Epithelial cell of esophagus (primary cell): ENCODE measurements around the gene UPP1.
A peak's percentile ranks its signal among the peaks of the same experiment; 100 is the strongest.

Experiments used
- DNase-seq: peaks from one replicate; pipeline ENCODE4 v3.0.0; 2010; ENCODE audit warnings: low read depth
- H3K4me3 ChIP-seq: 2 replicates; pipeline ENCODE4 v1.5.1; 2011; ENCODE audit warnings: mild to moderate bottlenecking, low read length, control low read depth
- CTCF ChIP-seq: IDR thresholded peaks from 2 replicates; pipeline ENCODE4 v1.5.1; 2011; ENCODE audit warnings: low read depth, mild to moderate bottlenecking, low read length, control low read depth, inconsistent platforms; ENCODE audit not compliant: insufficient read depth; ENCODE audit errors: missing control alignments

Gene UPP1

GRCh38 chr7:48046458-48046857, 42.6 kb upstream of the UPP1 start:
- no peak for DNase-seq
- no peak overlapping the region for H3K4me3 ChIP-seq
- no peak for TF ChIP-seq CTCF

- DNase-seq: peak; percentile 75
- no peak overlapping the region for H3K4me3 ChIP-seq
- no peak for TF ChIP-seq CTCF
Observed at GRCh38 chr7:48048113-48048512, 41.0 kb upstream of the UPP1 start.

- TF ChIP-seq CTCF: no peak
- no peak for DNase-seq
- no peak overlapping the region for H3K4me3 ChIP-seq
Observed at GRCh38 chr7:48049850-48050249, 39.2 kb upstream of the UPP1 start.

- no peak for TF ChIP-seq CTCF
- peak; percentile 61 for DNase-seq
- H3K4me3 ChIP-seq: no peak overlapping the region
Observed at GRCh38 chr7:48052748-48053147, 36.3 kb upstream of the UPP1 start.

- no peak for TF ChIP-seq CTCF
- DNase-seq: peak; percentile 77
- no peak overlapping the region for H3K4me3 ChIP-seq
Observed at GRCh38 chr7:48053736-48054135, 35.3 kb upstream of the UPP1 start.

- no peak for TF ChIP-seq CTCF
- DNase-seq: no peak
- no peak overlapping the region for H3K4me3 ChIP-seq
Observed at GRCh38 chr7:48058990-48059389, 30.1 kb upstream of the UPP1 start.

GRCh38 chr7:48059706-48060105, 29.4 kb upstream of the UPP1 start:
- TF ChIP-seq CTCF: no peak
- H3K4me3 ChIP-seq: no peak overlapping the region
- no peak for DNase-seq
